ENCODE results near the gene EMSY. TPM values are rescaled to one million over a fixed set of nuclear protein-coding genes. Genes with fewer than 3 reads are reported as not detected.
"Not testable (repeated sequence)": the region's sequence is repeated elsewhere in the genome, so short reads cannot be mapped to it uniquely, and the experiment has no call there.

EMSY gene
- total RNA-seq (ENCODE audit: unreplicated experiment) = 20.2 TPM
- long read RNA-seq, partial matches to known transcripts = 0 of 1 reads
- long read RNA-seq, other reads (novel, unspliced or antisense) = 1 of 1 reads

- Mint-ChIP-seq H3K4me3 (ENCODE audit: unreplicated experiment) (peak within 1 kb of the TSS; percentile 96), H3K9me3 (ENCODE audit: unreplicated experiment) (no peaks in the 10 kb centered on the region), H3K4me1 (ENCODE audit: unreplicated experiment) (peaks cover 22% of the 10 kb centered on the region), H3K36me3 (ENCODE audit: low read depth, unreplicated experiment) (peaks cover 3% of the 10 kb centered on the region), H3K27me3 (ENCODE audit: unreplicated experiment) (peaks cover 10% of the 10 kb centered on the region), H3K27ac (ENCODE audit: unreplicated experiment) (peak within 1 kb of the TSS; percentile 96)
- no peak for TF ChIP-seq CTCF (IDR thresholded peaks at IDR 0.05; ENCODE audit: unreplicated experiment)
- peak; percentile 92 for DNase-seq (ENCODE audit: low spot score)
Measured at GRCh38 chr11:76444384-76445120, at the start of gene EMSY. Gene EMSY (plus strand): TSS chr11:76445018. CDS start chr11:76446939, 1,921 bp downstream.

- Mint-ChIP-seq H3K27ac (ENCODE audit: unreplicated experiment) (no peak overlapping the region), H3K4me3 (ENCODE audit: unreplicated experiment) (no peak overlapping the region), H3K36me3 (ENCODE audit: low read depth, unreplicated experiment) (no peaks in the 10 kb centered on the region), H3K27me3 (ENCODE audit: unreplicated experiment) (peaks cover 2% of the 10 kb centered on the region), H3K9me3 (ENCODE audit: unreplicated experiment) (no peaks in the 10 kb centered on the region), H3K4me1 (ENCODE audit: unreplicated experiment) (no peaks in the 10 kb centered on the region)
- no peak for DNase-seq (ENCODE audit: low spot score)
- no peak for TF ChIP-seq CTCF (IDR thresholded peaks at IDR 0.05; ENCODE audit: unreplicated experiment)
Measured at GRCh38 chr11:76395296-76395695, 49.5 kb upstream of the EMSY start.

- H3K36me3 Mint-ChIP-seq (ENCODE audit: low read depth, unreplicated experiment) = no peaks in the 10 kb centered on the region
- H3K27ac Mint-ChIP-seq (ENCODE audit: unreplicated experiment) = no peak overlapping the region
- no peak for TF ChIP-seq CTCF (IDR thresholded peaks at IDR 0.05; ENCODE audit: unreplicated experiment)
- H3K4me1 Mint-ChIP-seq (ENCODE audit: unreplicated experiment) = no peaks in the 10 kb centered on the region
- no peaks in the 10 kb centered on the region for H3K9me3 Mint-ChIP-seq (ENCODE audit: unreplicated experiment)
- peaks cover 2% of the 10 kb centered on the region for H3K27me3 Mint-ChIP-seq (ENCODE audit: unreplicated experiment)
- no peak for DNase-seq (ENCODE audit: low spot score)
- no peak overlapping the region for H3K4me3 Mint-ChIP-seq (ENCODE audit: unreplicated experiment)
Measured at GRCh38 chr11:76397383-76397782, 47.4 kb upstream of the EMSY start.

- Mint-ChIP-seq H3K27me3 (ENCODE audit: unreplicated experiment) (peaks cover 3% of the 10 kb centered on the region), H3K36me3 (ENCODE audit: low read depth, unreplicated experiment) (no peaks in the 10 kb centered on the region), H3K9me3 (ENCODE audit: unreplicated experiment) (no peaks in the 10 kb centered on the region), H3K4me1 (ENCODE audit: unreplicated experiment) (no peaks in the 10 kb centered on the region), H3K4me3 (ENCODE audit: unreplicated experiment) (no peak overlapping the region), H3K27ac (ENCODE audit: unreplicated experiment) (no peak overlapping the region)
- no peak for TF ChIP-seq CTCF (IDR thresholded peaks at IDR 0.05; ENCODE audit: unreplicated experiment)
- no peak for DNase-seq (ENCODE audit: low spot score)
Measured at GRCh38 chr11:76400967-76401366, 43.9 kb upstream of the EMSY start.

- not testable (repeated sequence) for H3K4me3 Mint-ChIP-seq (ENCODE audit: unreplicated experiment); H3K36me3 Mint-ChIP-seq (ENCODE audit: low read depth, unreplicated experiment); DNase-seq (ENCODE audit: low spot score); H3K4me1 Mint-ChIP-seq (ENCODE audit: unreplicated experiment); H3K27ac Mint-ChIP-seq (ENCODE audit: unreplicated experiment); H3K9me3 Mint-ChIP-seq (ENCODE audit: unreplicated experiment); H3K27me3 Mint-ChIP-seq (ENCODE audit: unreplicated experiment)
Measured at GRCh38 chr11:76401484-76401883, 43.3 kb upstream of the EMSY start.
